ES-I3 (cell line): Measurements from ENCODE around the gene UGT1A6.

Experiments
- H3K36me3 ChIP-seq: 2 replicates; pipeline ENCODE4 v1.6.1; 2013; ENCODE audit warnings: mild to moderate bottlenecking, low read length, control low read depth, moderate library complexity; ENCODE audit not compliant: insufficient read depth
- H3K4me1 ChIP-seq: 2 replicates; pipeline ENCODE4 v1.6.1; 2013; ENCODE audit warnings: mild to moderate bottlenecking, control low read depth, low read length; ENCODE audit not compliant: insufficient read depth
- H3K9ac ChIP-seq: 2 replicates; pipeline ENCODE4 v1.6.1; 2013; ENCODE audit warnings: low read depth, mild to moderate bottlenecking, low read length, moderate library complexity
- H3K9me3 ChIP-seq: 2 replicates; pipeline ENCODE4 v1.6.1; 2013; ENCODE audit warnings: mild to moderate bottlenecking, low read length, moderate library complexity; ENCODE audit not compliant: control insufficient read depth, insufficient read depth

The UGT1A6 gene

DNA sequence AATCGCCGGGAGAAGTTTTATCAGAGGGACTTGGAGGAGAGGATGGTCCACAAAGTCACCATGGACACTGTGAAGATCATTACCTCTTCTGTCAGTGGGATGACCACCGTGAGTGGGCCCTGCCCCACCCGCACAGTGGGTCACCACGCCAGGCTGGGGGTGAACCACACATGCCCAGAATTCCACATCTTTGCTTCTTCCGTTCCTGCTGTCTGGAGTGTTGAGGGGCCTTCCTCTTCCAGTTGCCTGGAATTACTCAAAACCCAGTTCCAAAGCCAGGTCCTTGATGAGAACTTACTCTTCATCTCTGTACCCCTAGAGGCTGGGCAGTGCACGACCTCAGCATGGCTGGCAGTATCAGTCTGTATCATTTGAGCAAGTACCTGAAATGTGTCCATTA is 107.5 kb downstream of the UGT1A6 start:
- H3K36me3 ChIP-seq: no peaks in the 10 kb centered on the region
- H3K4me1 ChIP-seq: no peaks in the 10 kb centered on the region
- no peaks in the 10 kb centered on the region for H3K9me3 ChIP-seq
- no peak overlapping the region for H3K9ac ChIP-seq

DNA sequence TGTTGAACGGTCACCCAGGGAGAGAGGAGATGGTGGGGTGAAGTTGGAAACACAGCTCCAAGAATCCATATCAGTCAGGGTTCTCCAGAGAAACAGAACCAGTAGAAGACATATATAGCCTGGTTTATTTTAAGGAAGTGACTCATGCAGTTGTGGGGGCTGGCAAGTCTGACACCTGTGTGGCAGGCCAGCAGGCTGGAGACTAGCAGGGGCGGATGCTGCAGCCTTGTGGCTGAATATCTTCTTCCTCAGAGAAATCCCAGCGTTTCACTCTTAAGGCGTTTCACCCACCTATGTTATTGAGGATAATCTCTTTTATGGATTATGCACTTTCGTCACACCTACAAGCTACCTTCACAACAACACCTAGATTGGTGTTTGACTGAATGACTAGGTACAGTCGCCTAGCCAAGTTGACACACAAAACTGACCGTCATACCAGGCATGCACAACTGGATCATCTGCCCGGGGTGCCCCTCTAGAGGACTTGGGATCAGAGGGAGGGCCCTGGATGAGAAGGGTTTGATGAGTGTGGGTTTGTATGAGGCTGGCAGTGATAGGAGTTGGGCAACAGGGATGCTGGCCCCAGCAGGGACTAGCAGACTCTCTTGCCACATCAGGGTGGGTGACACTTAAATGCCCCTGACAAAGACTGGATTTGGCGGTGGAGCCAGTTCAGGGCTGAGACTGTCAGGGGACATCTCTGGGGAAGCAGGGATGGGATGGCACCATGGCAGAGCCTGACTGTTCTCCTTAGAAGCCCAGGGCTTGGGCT is 108.9 kb downstream of the UGT1A6 start:
- no peaks in the 10 kb centered on the region for H3K36me3 ChIP-seq
- H3K9ac ChIP-seq: no peak overlapping the region
- H3K9me3 ChIP-seq: no peaks in the 10 kb centered on the region
- no peaks in the 10 kb centered on the region for H3K4me1 ChIP-seq

GRCh38 chr2:233802132-233802815 is 109.6 kb downstream of the UGT1A6 start:
- no peaks in the 10 kb centered on the region for H3K4me1 ChIP-seq
- no peaks in the 10 kb centered on the region; the same call in 1 of the 2 replicates for H3K9me3 ChIP-seq
- no peaks in the 10 kb centered on the region for H3K36me3 ChIP-seq
- H3K9ac ChIP-seq: no peak overlapping the region

GRCh38 chr2:233803292-233803911 is 110.7 kb downstream of the UGT1A6 start:
- Histone ChIP-seq H3K9ac (no peak overlapping the region), H3K4me1 (no peaks in the 10 kb centered on the region), H3K9me3 (no peaks in the 10 kb centered on the region; the same call in 1 of the 2 replicates), H3K36me3 (no peaks in the 10 kb centered on the region)

DNA sequence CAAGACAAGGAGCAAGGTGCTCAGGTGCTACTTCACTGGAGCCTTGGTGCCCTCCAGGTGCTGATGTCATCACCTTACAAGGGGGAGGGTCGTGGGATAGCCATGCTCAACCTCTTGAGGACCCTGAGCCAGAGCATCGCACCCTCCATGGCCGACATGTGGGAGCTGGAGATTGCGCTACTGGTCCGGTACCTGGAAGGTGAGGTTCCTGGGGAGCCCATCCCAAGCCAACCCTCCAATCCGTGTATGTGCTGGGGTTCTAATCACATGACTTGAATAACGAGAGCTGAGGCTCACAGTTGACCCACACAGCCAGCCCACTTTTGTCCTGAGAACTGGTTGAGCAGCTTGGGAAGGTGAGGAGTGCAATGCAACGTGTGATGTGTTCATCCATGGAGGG is 111.3 kb downstream of the UGT1A6 start:
- H3K9ac ChIP-seq: no peak overlapping the region

DNA sequence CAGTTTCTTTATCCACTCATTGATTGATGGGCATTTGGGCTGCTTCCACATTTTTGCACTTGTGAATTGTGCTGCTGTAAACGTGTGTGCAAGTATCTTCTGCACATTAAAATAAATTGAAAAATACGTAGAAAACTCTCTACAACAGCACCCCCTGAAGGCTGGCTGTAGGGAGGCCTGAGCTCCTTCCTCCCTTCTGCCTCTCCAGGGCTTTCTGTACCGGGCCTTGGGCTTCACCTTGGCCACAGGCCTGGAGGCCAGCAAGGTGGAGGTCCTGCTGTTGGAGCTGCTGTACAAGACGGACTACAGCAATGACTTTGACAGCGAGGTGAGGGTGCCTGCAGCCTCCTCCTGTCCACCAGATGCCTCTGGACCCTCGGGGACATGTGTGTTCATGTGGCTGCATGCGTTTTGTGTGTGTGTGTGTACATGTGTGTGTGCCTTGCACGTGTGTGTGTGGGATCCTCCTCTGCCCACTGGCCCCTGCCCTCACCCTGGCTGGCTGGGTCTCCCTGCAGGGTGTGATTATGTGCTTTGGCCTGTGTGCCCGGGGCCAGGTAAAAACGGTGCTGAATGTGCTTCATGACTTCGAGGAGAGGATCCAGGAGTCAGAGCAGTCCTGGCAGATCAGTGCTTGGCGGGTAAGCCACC is 114.7 kb downstream of the UGT1A6 start:
- H3K9ac ChIP-seq: no peak overlapping the region
- no peaks in the 10 kb centered on the region for H3K4me1 ChIP-seq
- no peaks in the 10 kb centered on the region for H3K36me3 ChIP-seq
- no peaks in the 10 kb centered on the region; the same call in 1 of the 2 replicates for H3K9me3 ChIP-seq

More for the DNA sequence above, 111.3 kb downstream of the UGT1A6 start:
- Histone ChIP-seq H3K36me3 (no peaks in the 10 kb centered on the region), H3K4me1 (no peaks in the 10 kb centered on the region), H3K9me3 (no peaks in the 10 kb centered on the region; the same call in 1 of the 2 replicates)

- H3K36me3 ChIP-seq: no peaks in the 10 kb centered on the region
- H3K9me3 ChIP-seq: no peaks in the 10 kb centered on the region; the same call in 1 of the 2 replicates
- H3K9ac ChIP-seq: no peak overlapping the region
- no peaks in the 10 kb centered on the region for H3K4me1 ChIP-seq
Observed at GRCh38 chr2:233807966-233808935, 115.6 kb downstream of the UGT1A6 start.

DNA sequence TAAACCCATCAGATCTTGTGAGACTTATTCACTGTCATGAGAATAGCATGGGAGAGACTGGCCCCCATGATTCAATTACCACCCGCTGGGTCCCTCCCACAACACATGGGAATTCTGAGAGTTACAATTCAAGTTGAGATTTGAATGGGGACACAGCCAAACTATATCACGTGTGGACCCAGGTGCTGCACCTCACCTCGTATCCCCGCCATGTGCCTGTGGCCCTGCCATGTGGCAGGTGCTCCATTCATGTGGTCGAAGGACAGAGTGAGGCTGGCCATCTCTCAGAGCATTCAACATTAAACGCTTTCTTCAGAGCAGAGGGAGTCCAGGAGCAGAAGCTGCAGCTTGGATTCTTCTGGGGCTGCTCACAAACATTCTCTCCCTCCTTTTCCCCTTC is 117.7 kb downstream of the UGT1A6 start:
- H3K4me1 ChIP-seq: no peaks in the 10 kb centered on the region
- no peak overlapping the region for H3K9ac ChIP-seq
- no peaks in the 10 kb centered on the region for H3K36me3 ChIP-seq
- no peaks in the 10 kb centered on the region; the same call in 1 of the 2 replicates for H3K9me3 ChIP-seq

DNA sequence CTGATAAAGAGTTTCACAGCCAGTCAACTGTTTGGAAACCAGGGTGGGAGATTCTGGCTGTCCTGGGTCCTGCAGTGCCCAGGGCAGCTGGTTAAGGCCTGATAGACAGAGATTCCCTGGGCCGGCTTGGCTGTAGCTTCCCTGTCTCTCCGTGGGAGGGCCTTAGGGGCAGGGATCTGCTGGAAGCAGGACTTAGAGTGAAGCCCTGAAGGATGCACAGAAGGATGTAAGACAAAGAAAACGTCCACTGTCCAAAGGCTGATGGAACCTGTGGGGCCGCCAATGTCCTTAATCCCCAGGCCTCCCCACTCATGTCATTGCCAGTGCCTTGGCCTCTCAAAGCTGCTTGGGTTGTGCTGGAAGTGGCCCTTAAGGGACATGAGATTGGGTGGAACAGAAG is 118.4 kb downstream of the UGT1A6 start:
- Histone ChIP-seq H3K36me3 (no peaks in the 10 kb centered on the region), H3K9me3 (no peaks in the 10 kb centered on the region; the same call in 1 of the 2 replicates), H3K9ac (no peak overlapping the region), H3K4me1 (no peaks in the 10 kb centered on the region)

DNA sequence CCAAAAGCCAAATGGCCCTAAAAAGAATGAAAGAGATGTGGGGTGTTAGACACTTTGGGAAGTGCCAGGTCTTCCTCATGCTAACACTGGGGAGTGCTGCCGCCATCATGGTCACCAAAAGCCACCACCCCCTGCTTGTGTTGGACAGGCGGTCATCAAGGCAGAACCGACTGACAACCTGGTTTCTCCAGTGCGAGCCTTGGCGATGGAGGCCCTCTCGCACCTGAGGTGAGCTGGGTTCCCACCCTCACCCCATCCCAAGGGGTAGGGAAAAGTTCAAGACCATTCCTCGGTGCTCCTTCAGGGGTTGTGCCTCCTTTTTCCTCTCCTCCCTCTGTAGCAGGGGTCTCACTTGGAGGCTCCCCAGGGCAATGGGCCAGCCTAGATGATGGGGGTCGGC is 119.0 kb downstream of the UGT1A6 start:
- no peaks in the 10 kb centered on the region for H3K36me3 ChIP-seq
- H3K4me1 ChIP-seq: no peaks in the 10 kb centered on the region
- H3K9ac ChIP-seq: no peak overlapping the region
- H3K9me3 ChIP-seq: no peaks in the 10 kb centered on the region; the same call in 1 of the 2 replicates

- Histone ChIP-seq H3K4me1 (no peaks in the 10 kb centered on the region), H3K36me3 (no peaks in the 10 kb centered on the region), H3K9ac (no peak overlapping the region), H3K9me3 (no peaks in the 10 kb centered on the region)
Observed at GRCh38 chr2:233813236-233814055, 120.8 kb downstream of the UGT1A6 start.

DNA sequence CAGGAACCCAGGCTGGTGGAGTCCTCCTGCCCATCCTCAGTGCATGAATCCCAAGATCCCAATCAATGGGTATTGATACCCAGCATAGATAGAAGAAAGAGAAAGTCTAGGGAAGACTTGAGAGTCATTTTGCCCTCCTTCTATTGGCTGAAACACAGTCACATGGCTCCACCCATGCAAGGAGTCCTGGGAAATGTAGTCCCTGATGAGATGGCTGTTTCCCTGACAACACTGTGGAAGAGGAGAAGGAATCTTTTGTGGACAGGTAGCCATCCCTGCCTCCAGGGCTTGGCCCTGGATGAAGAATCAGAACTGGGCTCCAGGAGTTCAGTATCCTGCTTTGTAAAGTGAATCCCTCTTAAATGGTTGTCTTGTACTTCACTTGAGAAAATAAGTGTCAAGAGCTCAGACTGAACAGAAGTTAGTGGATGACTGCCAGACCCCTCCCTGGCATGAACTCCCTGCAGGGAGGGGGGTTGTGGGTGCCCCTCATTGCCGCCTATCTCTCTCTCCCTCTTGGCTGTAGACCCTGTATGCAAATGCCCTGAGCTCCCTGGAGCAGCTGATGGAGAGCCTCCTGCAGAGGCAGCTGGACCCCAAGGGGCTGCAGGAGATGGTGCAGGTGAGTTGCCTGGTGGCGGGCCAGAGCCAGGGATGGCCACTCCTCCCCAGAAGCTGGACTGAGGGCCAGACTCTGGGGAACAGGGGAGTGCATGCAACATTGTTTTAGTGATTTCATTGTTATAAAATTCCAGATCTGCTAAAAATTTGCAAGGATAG is 121.6 kb downstream of the UGT1A6 start:
- no peaks in the 10 kb centered on the region for H3K9me3 ChIP-seq

More for the DNA sequence above, 121.6 kb downstream of the UGT1A6 start:
- no peaks in the 10 kb centered on the region for H3K4me1 ChIP-seq
- no peaks in the 10 kb centered on the region for H3K36me3 ChIP-seq
- H3K9ac ChIP-seq: no peak overlapping the region
